HG02642 (cell line): ENCODE data around the gene GAB2.

Source experiments
- ATAC-seq: cut with Tn5 transposase; IDR thresholded peaks from one replicate; pipeline ENCODE4 v1.9.1; 2021; ENCODE audit warnings: mild to moderate bottlenecking; ENCODE audit not compliant: unreplicated experiment, poor library complexity

GAB2 gene

GRCh38 chr11:78346799-78347198 lies 70.8 kb downstream of the GAB2 start:
- ATAC-seq = no peak

GRCh38 chr11:78345450-78345849 lies 72.2 kb downstream of the GAB2 start:
- no peak for ATAC-seq

GRCh38 chr11:78344676-78345075 lies 72.9 kb downstream of the GAB2 start:
- no peak for ATAC-seq

GRCh38 chr11:78344094-78344493 lies 73.5 kb downstream of the GAB2 start:
- no peak for ATAC-seq

GRCh38 chr11:78343303-78343702 lies 74.3 kb downstream of the GAB2 start:
- ATAC-seq = no peak

- ATAC-seq = no peak
Observed at GRCh38 chr11:78341841-78342240, 75.8 kb downstream of the GAB2 start.

GRCh38 chr11:78340530-78340929 lies 77.1 kb downstream of the GAB2 start:
- ATAC-seq = no peak

GRCh38 chr11:78339945-78340344 lies 77.7 kb downstream of the GAB2 start:
- ATAC-seq = no peak

GRCh38 chr11:78339483-78339882 lies 78.1 kb downstream of the GAB2 start:
- ATAC-seq = no peak

GRCh38 chr11:78338702-78339101 lies 78.9 kb downstream of the GAB2 start:
- ATAC-seq = no peak

- ATAC-seq = no peak
Observed at GRCh38 chr11:78338138-78338537, 79.5 kb downstream of the GAB2 start.

- no peak for ATAC-seq
Observed at GRCh38 chr11:78337554-78337924, 80.1 kb downstream of the GAB2 start.

GRCh38 chr11:78336877-78337553 lies 80.6 kb downstream of the GAB2 start:
- ATAC-seq = no peak

GRCh38 chr11:78334109-78334508 lies 83.5 kb downstream of the GAB2 start:
- ATAC-seq = no peak

GRCh38 chr11:78332872-78333271 lies 84.7 kb downstream of the GAB2 start:
- ATAC-seq = no peak

- ATAC-seq = no peak
Observed at GRCh38 chr11:78332174-78332866, 85.3 kb downstream of the GAB2 start.

GRCh38 chr11:78331711-78332110 lies 85.9 kb downstream of the GAB2 start:
- ATAC-seq = no peak

- no peak for ATAC-seq
Observed at GRCh38 chr11:78330361-78330760, 87.3 kb downstream of the GAB2 start.

- ATAC-seq = no peak
Observed at GRCh38 chr11:78327945-78328344, 89.7 kb downstream of the GAB2 start.

- peak; percentile 62 for ATAC-seq
Observed at GRCh38 chr11:78325274-78325781, 92.3 kb downstream of the GAB2 start.

- ATAC-seq = no peak
Observed at GRCh38 chr11:78323363-78323762, 94.3 kb downstream of the GAB2 start.

- ATAC-seq = no peak
Observed at GRCh38 chr11:78319453-78319955, 98.1 kb downstream of the GAB2 start.
